Naive thymus-derived CD4-positive, alpha-beta T cell (primary cell): ENCODE data around the gene STAMBP. TPM values are rescaled to one million over a fixed set of nuclear protein-coding genes. Genes with fewer than 3 reads are reported as not detected.
A peak's percentile ranks its signal among the peaks of the same experiment; 100 is the strongest.
"Not testable (repeated sequence)": the region's sequence is repeated elsewhere in the genome, so short reads cannot be mapped to it uniquely, and the experiment has no call there.

Source experiments
- ATAC-seq: fragments of 150-1000 bp; cut with Tn5 transposase; 2 replicates; pipeline ENCODE4 v1.10.0; 2021; ENCODE audit warnings: mild to moderate bottlenecking, moderate library complexity
- CTCF ChIA-PET: fragments of 350-600 bp; sonication (Branson Sonifier 250); formaldehyde crosslinking; loops from one replicate; lab custom pipeline; 2021; ENCODE audit warnings: antibody characterized with exemption; lab: Charles Lee
- POLR2A ChIA-PET: fragments of 350-600 bp; sonication (Branson Sonifier 250); formaldehyde crosslinking; loops from one replicate; lab custom pipeline; 2021; ENCODE audit warnings: antibody characterized with exemption, inconsistent platforms; lab: Charles Lee
- DNase-seq, 9 donors: peaks; one replicate each; pipeline versions ENCODE4 v3.0.0 to v3.0.0-alpha.2; 2020 to 2022; ENCODE audit warnings: mixed read lengths in 1 of 9
- H3K27ac ChIP-seq: one replicate; pipeline ENCODE4 v1.7.0; 2013; ENCODE audit warnings: mild to moderate bottlenecking, low read depth, low read length, moderate library complexity
- H3K27me3 ChIP-seq, 2 donors: one replicate each; pipeline ENCODE4 v1.7.0; 2013; ENCODE audit warnings: low read length in 2 of 2, mild to moderate bottlenecking in 2 of 2, moderate library complexity in 2 of 2; ENCODE audit not compliant: control insufficient read depth in 2 of 2, insufficient read depth in 2 of 2
- H3K36me3 ChIP-seq, 3 experiments: 1 replicate in 2 of 3; 2 replicates in 1 of 3; pipeline ENCODE4 v1.7.0; 2013; ENCODE audit warnings: low read length in 3 of 3, mild to moderate bottlenecking in 3 of 3, moderate library complexity in 1 of 3; ENCODE audit not compliant: insufficient read depth in 3 of 3, control insufficient read depth in 2 of 3
- H3K4me1 ChIP-seq, 2 donors: one replicate each; pipeline ENCODE4 v1.7.0; 2013; ENCODE audit warnings: low read length in 2 of 2, mild to moderate bottlenecking in 2 of 2, moderate library complexity in 1 of 2; ENCODE audit not compliant: control insufficient read depth in 2 of 2, insufficient read depth in 2 of 2
- H3K4me3 ChIP-seq: 2 replicates; pipeline ENCODE4 v1.7.0; 2013; ENCODE audit warnings: mild to moderate bottlenecking, low read length
- H3K9me3 ChIP-seq, 3 experiments: 1 replicate in 2 of 3; 2 replicates in 1 of 3; pipeline ENCODE4 v1.7.0; 2013; ENCODE audit warnings: low read length in 3 of 3; ENCODE audit not compliant: control insufficient read depth in 2 of 3
- H3K27ac Mint-ChIP-seq, 9 donors: one replicate each; pipeline ENCODE4 v1.8.0; 2020 to 2022; ENCODE audit warnings: mixed read lengths in 9 of 9, mild to moderate bottlenecking in 8 of 9, moderate library complexity in 5 of 9, inconsistent platforms in 2 of 9
- H3K27me3 Mint-ChIP-seq, 5 donors: one replicate each; pipeline ENCODE4 v1.8.0; 2021 to 2022; ENCODE audit warnings: mixed read lengths in 5 of 5, mild to moderate bottlenecking in 1 of 5
- H3K36me3 Mint-ChIP-seq, 5 donors: one replicate each; pipeline ENCODE4 v1.8.0; 2020 to 2022; ENCODE audit warnings: mixed read lengths in 5 of 5, mild to moderate bottlenecking in 3 of 5, inconsistent platforms in 1 of 5
- H3K4me1 Mint-ChIP-seq, 7 donors: one replicate each; pipeline ENCODE4 v1.8.0; 2020 to 2022; ENCODE audit warnings: mixed read lengths in 7 of 7, mild to moderate bottlenecking in 3 of 7, inconsistent platforms in 1 of 7
- H3K4me3 Mint-ChIP-seq, 10 donors: one replicate each; pipeline ENCODE4 v1.8.0; 2020 to 2022; ENCODE audit warnings: mild to moderate bottlenecking in 10 of 10, mixed read lengths in 10 of 10, moderate library complexity in 6 of 10, inconsistent platforms in 2 of 10
- H3K9me3 Mint-ChIP-seq, 11 donors: one replicate each; pipeline ENCODE4 v1.8.0; 2020 to 2022; ENCODE audit warnings: mixed read lengths in 11 of 11, mild to moderate bottlenecking in 4 of 11, inconsistent platforms in 1 of 11, moderate library complexity in 1 of 11
- intact Hi-C, 2 donors: fragments of 100-400 bp; cut with micrococcal nuclease; formaldehyde crosslinking; loops; one replicate each; pipeline ENCODE4 v1.15.1; 2023
- polyA plus RNA-seq, 2 donors: library from polyadenylated mRNA; unstranded; fragments of 300-500 nt; fragmentation: Illumina TruSeq; gene quantifications; one replicate each; pipeline ENCODE4 v1.2.3, GENCODE V29; 2021
- total RNA-seq, 6 experiments: library from RNA in 5 of 6; stranded (reverse) in 5 of 6; gene quantifications; 1 replicate in 5 of 6; 2 replicates in 1 of 6; pipeline ENCODE4 v1.2.3 and lab custom pipeline; 2021 to 2026

The STAMBP gene
- total and polyA plus RNA-seq, 7 experiments from 2014 or later = 22.2 to 44.5 (median 37.5) TPM

GRCh38 chr2:73903313-73903712, 74.6 kb downstream of the STAMBP start:
- ATAC-seq = no peak
- CTCF ChIA-PET = no interaction called here
- POLR2A ChIA-PET = interaction anchor here (1.0 to 1.3 kb wide), 2 partner anchors 8 to 9 kb away, joined by 3 to 4 read pairs; no protein-coding TSS in a partner anchor
- Mint-ChIP-seq H3K4me1 (peaks cover 3 to 14% (median 10%) of the 10 kb centered on the region in 7 donors), H3K9me3 (no peaks in the 10 kb centered on the region), H3K27me3 (peaks cover 0 to 4% (median 0%) of the 10 kb centered on the region in 5 donors), H3K36me3 (no peaks in the 10 kb centered on the region), H3K4me3 (no peak overlapping the region), H3K27ac (no peak overlapping the region)
- Histone ChIP-seq H3K4me1 (no peaks in the 10 kb centered on the region), H3K27me3 (no peaks in the 10 kb centered on the region), H3K36me3 (no peaks in the 10 kb centered on the region), H3K27ac (no peak overlapping the region), H3K4me3 (no peak overlapping the region), H3K9me3 (no peaks in the 10 kb centered on the region)
- DNase-seq = no peak
- intact Hi-C loops = no loop called here

- H3K27me3 ChIP-seq, ATAC-seq, H3K9me3 Mint-ChIP-seq, H3K27ac ChIP-seq, H3K36me3 Mint-ChIP-seq, POLR2A ChIA-PET, H3K4me3 ChIP-seq, H3K36me3 ChIP-seq, H3K9me3 ChIP-seq, DNase-seq, intact Hi-C loops, H3K4me3 Mint-ChIP-seq, H3K27ac Mint-ChIP-seq, H3K27me3 Mint-ChIP-seq, H3K4me1 ChIP-seq: not testable (repeated sequence)
- CTCF ChIA-PET = interaction anchor here (1.6 kb wide), 1 partner anchor 247 kb away, joined by 7 read pairs; no protein-coding TSS in a partner anchor
- H3K4me1 Mint-ChIP-seq = peaks cover 3 to 14% (median 10%) of the 10 kb centered on the region in 7 donors
Observed at GRCh38 chr2:73903949-73904613, 75.3 kb downstream of the STAMBP start.

DNA sequence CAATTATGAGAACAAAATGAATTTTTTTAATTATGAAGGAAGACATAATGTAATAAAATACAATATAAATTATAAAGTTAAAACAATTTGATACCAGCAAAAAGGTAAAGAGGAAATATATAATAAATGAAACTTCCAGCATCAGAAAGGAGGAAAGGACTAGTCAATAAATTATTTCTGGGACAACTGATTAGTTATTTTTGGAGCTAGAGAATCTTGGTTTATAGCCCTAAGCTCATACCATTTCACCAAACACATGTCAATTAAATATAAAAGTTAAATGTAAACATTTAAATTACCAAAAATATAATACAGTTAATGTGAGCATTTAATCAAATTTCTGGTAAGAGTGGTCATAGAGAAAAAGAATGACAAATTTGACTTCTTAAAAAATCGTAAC, 76.2 kb downstream of the STAMBP start:
- Mint-ChIP-seq H3K9me3 (no peaks in the 10 kb centered on the region), H3K27me3 (peaks cover 0 to 4% (median 0%) of the 10 kb centered on the region in 5 donors), H3K27ac (no peak overlapping the region), H3K4me3 (no peak overlapping the region), H3K4me1 (peaks cover 3 to 14% (median 10%) of the 10 kb centered on the region in 7 donors), H3K36me3 (no peaks in the 10 kb centered on the region)
- H3K9me3 ChIP-seq = no peaks in the 10 kb centered on the region
- H3K36me3 ChIP-seq = no peaks in the 10 kb centered on the region
- no peaks in the 10 kb centered on the region for H3K4me1 ChIP-seq
- no peaks in the 10 kb centered on the region for H3K27me3 ChIP-seq
- ChIA-PET POLR2A (interaction anchor here (0.6 kb wide), 2 partner anchors 87 to 222 kb away, joined by 3 read pairs; no protein-coding TSS in a partner anchor), CTCF (interaction anchor here (1.6 kb wide), 1 partner anchor 246 kb away, joined by 7 read pairs; no protein-coding TSS in a partner anchor)
- no peak for DNase-seq
- H3K4me3 ChIP-seq = no peak overlapping the region
- ATAC-seq = no peak
- intact Hi-C loops = no loop called here
- no peak overlapping the region for H3K27ac ChIP-seq

- Mint-ChIP-seq H3K4me1 (peaks cover under 1 to 11% (median 6%) of the 10 kb centered on the region in 7 donors), H3K27me3 (peaks cover 0 to 4% (median 0%) of the 10 kb centered on the region in 5 donors), H3K36me3 (no peaks in the 10 kb centered on the region), H3K27ac (no peak overlapping the region), H3K9me3 (no peaks in the 10 kb centered on the region), H3K4me3 (no peak overlapping the region)
- H3K9me3 ChIP-seq = no peaks in the 10 kb centered on the region
- DNase-seq (no peak), ATAC-seq (no peak)
- no peaks in the 10 kb centered on the region for H3K27me3 ChIP-seq
- ChIA-PET POLR2A (no interaction called here), CTCF (interaction anchor here (0.8 to 5.2 kb wide), 6 partner anchors 8 to 244 kb away, joined by 3 to 37 read pairs (median 4); no protein-coding TSS in a partner anchor)
- no peak overlapping the region for H3K27ac ChIP-seq
- H3K4me3 ChIP-seq = no peak overlapping the region
- H3K4me1 ChIP-seq = no peaks in the 10 kb centered on the region
- no peaks in the 10 kb centered on the region for H3K36me3 ChIP-seq
- intact Hi-C loops = no loop called here
Observed at GRCh38 chr2:73906847-73907505, 78.2 kb downstream of the STAMBP start.

DNA sequence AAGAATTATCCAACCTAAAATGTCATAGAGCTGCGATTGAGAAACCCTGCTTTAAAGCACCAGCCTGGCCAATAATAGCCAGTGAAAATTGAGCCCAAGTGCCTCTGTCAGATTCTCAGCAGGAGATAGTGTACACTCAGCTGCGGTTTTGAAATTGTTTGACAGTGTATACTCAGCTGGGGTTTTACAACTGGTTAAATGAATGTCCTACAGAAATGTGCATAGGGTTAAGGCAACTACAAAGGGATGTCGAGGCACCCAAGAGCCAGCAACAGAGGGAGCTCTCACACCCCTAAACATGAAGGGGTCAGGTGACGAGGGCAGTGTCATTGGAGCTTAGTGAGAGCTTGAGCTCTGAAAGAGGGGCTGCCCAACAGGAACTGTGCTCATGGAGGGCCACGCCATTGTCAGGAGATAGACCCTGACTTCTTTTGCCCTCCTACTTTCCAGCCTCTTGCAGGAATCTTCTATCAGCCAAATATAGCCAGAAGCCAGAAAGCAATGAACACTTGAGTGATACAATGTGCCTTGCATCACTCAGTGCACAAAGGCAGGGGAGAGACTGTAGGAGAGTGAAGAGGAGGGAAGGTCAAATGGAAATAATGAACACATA, 79.2 kb downstream of the STAMBP start:
- H3K4me1 ChIP-seq = no peaks in the 10 kb centered on the region
- no peaks in the 10 kb centered on the region for H3K27me3 ChIP-seq
- H3K4me3 ChIP-seq = no peak overlapping the region
- no peaks in the 10 kb centered on the region for H3K27me3 Mint-ChIP-seq
- H3K36me3 ChIP-seq = no peaks in the 10 kb centered on the region
- no peaks in the 10 kb centered on the region for H3K36me3 Mint-ChIP-seq
- peak overlapping the region in 4 of 9 donors; percentile 19 to 61 (median 40) for H3K27ac Mint-ChIP-seq
- H3K9me3 Mint-ChIP-seq = no peaks in the 10 kb centered on the region
- DNase-seq (peak in 8 of 9 donors; percentile 37 to 64 (median 48)), ATAC-seq (peak; percentile 92)
- H3K4me3 Mint-ChIP-seq = no peak overlapping the region
- ChIA-PET CTCF (interaction anchor here (0.6 to 5.2 kb wide), 18 partner anchors 9 to 243 kb away, joined by 3 to 37 read pairs (median 4); partner anchors contain the start of genes BOLA3 and STAMBP), POLR2A (no interaction called here)
- no peak overlapping the region for H3K27ac ChIP-seq
- peaks cover 0 to 3% (median 0%) of the 10 kb centered on the region in 7 donors for H3K4me1 Mint-ChIP-seq
- intact Hi-C loops = loop anchor here (1.0 kb wide), 6 partner anchors 18 to 239 kb away; partner anchors contain the start of genes BOLA3 (in 2 of the 2) and DGUOK (in 1 of the 2)
- no peaks in the 10 kb centered on the region for H3K9me3 ChIP-seq
